Hepatocyte (in vitro differentiated cells): ENCODE results near the gene DIS3L2. TPM values are rescaled to one million over a fixed set of nuclear protein-coding genes. Genes with fewer than 3 reads are reported as not detected.
"Not testable (repeated sequence)": the region's sequence is repeated elsewhere in the genome, so short reads cannot be mapped to it uniquely, and the experiment has no call there.

Experiments used
- DNase-seq: peaks from one replicate; pipeline ENCODE4 v3.0.0-alpha.2; 2016; ENCODE audit warnings: low spot score
- H2AFZ ChIP-seq: fragments of 200-600 bp; sonication (generic); 2 replicates; pipeline ENCODE4 v1.6.0; 2016; ENCODE audit warnings: antibody characterized with exemption, mild to moderate bottlenecking
- H3K27ac ChIP-seq: fragments of 200-600 bp; sonication (generic); 2 replicates; pipeline ENCODE4 v1.5.1; 2016; ENCODE audit warnings: mild to moderate bottlenecking
- H3K27me3 ChIP-seq: fragments of 200-600 bp; sonication (generic); 2 replicates; pipeline ENCODE4 v1.6.1; 2016
- H3K36me3 ChIP-seq: fragments of 200-600 bp; sonication (generic); replicated peaks from 2 replicates; pipeline ENCODE4 v1.5.1; 2016; ENCODE audit warnings: low read depth; ENCODE audit not compliant: insufficient read depth
- H3K4me1 ChIP-seq: fragments of 200-600 bp; sonication (generic); 2 replicates; pipeline ENCODE4 v1.5.1; 2016; ENCODE audit warnings: mild to moderate bottlenecking, moderate library complexity; ENCODE audit not compliant: insufficient read depth
- H3K4me2 ChIP-seq: fragments of 200-600 bp; sonication (generic); 2 replicates; pipeline ENCODE4 v1.6.0; 2016
- H3K4me3 ChIP-seq: fragments of 200-600 bp; sonication (generic); 2 replicates; pipeline ENCODE4 v1.5.1; 2016; ENCODE audit warnings: mild to moderate bottlenecking
- H3K79me2 ChIP-seq: fragments of 200-600 bp; sonication (generic); 2 replicates; pipeline ENCODE4 v1.6.0; 2017; ENCODE audit warnings: mild to moderate bottlenecking
- H3K9me2 ChIP-seq: fragments of 200-600 bp; sonication (generic); replicated peaks from 2 replicates; pipeline ENCODE4 v1.6.0; 2017; ENCODE audit warnings: mild to moderate bottlenecking; ENCODE audit not compliant: insufficient read depth
- H3K9me3 ChIP-seq: fragments of 200-600 bp; sonication (generic); 2 replicates; pipeline ENCODE4 v1.5.1; 2016; ENCODE audit warnings: low read depth, mild to moderate bottlenecking
- H4K20me1 ChIP-seq: fragments of 200-600 bp; sonication (generic); 2 replicates; pipeline ENCODE4 v1.6.0; 2016; ENCODE audit warnings: mild to moderate bottlenecking; ENCODE audit not compliant: insufficient read depth, poor library complexity, severe bottlenecking
- EZH2 ChIP-seq: fragments of 200-600 bp; sonication (generic); IDR thresholded peaks from 2 replicates; pipeline ENCODE4 v1.6.1; 2016; ENCODE audit warnings: antibody characterized with exemption, mild to moderate bottlenecking, borderline replicate concordance
- EZH2phosphoT487 ChIP-seq: fragments of 200-600 bp; sonication (generic); IDR thresholded peaks from one replicate; pipeline ENCODE4 v1.6.1; 2018; ENCODE audit warnings: antibody characterized with exemption, mild to moderate bottlenecking, low read depth, moderate library complexity; ENCODE audit not compliant: unreplicated experiment, severe bottlenecking
- WGBS: methylation state at CpG from one replicate; pipeline ENCODE4 v1.1.6; 2016; ENCODE audit warnings: low lambda C conversion rate; ENCODE audit errors: missing lambda C conversion rate; 5-methylcytosine and 5-hydroxymethylcytosine counted together
- polyA plus RNA-seq: library from polyadenylated mRNA; unstranded; fragments of >200 nt; fragmentation: Nextera tagmentation; extraction: Ambion mirVana; gene quantifications from 2 replicates; pipeline ENCODE4 v1.2.1, GENCODE V29; 2016
- total RNA-seq: library from RNA; depleted of rRNA; stranded (reverse); fragments of >200 nt; gene quantifications from 2 replicates; pipeline ENCODE4 v1.2.3, GENCODE V29; 2014
- TF ChIP-seq, protein P1 (sequence below): fragments of 200-600 bp; sonication (generic); IDR thresholded peaks from 2 replicates; pipeline ENCODE4 v1.5.1; 2016; ENCODE audit warnings: antibody characterized with exemption, mild to moderate bottlenecking; ENCODE audit not compliant: poor library complexity

DIS3L2 gene
- total and polyA plus RNA-seq, 2 experiments from 2014 or later: 19.5 to 20.0 TPM

DNA sequence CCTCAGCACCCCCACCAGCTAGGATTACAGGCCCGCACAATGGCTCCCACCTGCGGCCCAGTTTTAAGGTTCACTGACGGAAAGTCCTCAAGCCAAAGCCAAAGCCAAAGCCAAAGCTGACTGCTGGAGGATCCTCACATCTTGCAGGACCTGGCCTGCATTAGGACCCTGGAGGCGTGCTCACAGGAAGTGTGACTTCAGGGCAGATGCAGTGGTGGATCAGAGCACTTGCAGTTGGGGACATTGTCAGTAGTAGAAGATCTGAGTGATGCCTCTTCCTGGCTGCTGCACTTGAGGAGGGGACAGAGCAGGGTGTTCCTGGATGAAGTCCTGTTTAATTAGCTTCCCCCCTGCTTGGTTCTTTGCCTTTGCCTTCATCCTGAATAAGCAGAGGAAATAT is 348.1 kb downstream of the DIS3L2 start:
- Histone ChIP-seq H3K36me3 (no peaks in the 10 kb centered on the region), H3K4me2 (no peak overlapping the region), H3K9me3 (peaks cover 5% of the 10 kb centered on the region), H3K4me3 (no peak overlapping the region), H3K4me1 (no peaks in the 10 kb centered on the region), H4K20me1 (no peaks in the 10 kb centered on the region), H2AFZ (no peak overlapping the region), H3K27ac (no peak overlapping the region), H3K27me3 (no peaks in the 10 kb centered on the region), H3K9me2 (no peaks in the 10 kb centered on the region), H3K79me2 (no peaks in the 10 kb centered on the region)
- TF ChIP-seq, protein P1, sequence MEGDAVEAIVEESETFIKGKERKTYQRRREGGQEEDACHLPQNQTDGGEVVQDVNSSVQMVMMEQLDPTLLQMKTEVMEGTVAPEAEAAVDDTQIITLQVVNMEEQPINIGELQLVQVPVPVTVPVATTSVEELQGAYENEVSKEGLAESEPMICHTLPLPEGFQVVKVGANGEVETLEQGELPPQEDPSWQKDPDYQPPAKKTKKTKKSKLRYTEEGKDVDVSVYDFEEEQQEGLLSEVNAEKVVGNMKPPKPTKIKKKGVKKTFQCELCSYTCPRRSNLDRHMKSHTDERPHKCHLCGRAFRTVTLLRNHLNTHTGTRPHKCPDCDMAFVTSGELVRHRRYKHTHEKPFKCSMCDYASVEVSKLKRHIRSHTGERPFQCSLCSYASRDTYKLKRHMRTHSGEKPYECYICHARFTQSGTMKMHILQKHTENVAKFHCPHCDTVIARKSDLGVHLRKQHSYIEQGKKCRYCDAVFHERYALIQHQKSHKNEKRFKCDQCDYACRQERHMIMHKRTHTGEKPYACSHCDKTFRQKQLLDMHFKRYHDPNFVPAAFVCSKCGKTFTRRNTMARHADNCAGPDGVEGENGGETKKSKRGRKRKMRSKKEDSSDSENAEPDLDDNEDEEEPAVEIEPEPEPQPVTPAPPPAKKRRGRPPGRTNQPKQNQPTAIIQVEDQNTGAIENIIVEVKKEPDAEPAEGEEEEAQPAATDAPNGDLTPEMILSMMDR: no peak
- TF ChIP-seq EZH2phosphoT487 (no peak), EZH2 (no peak)
- WGBS: 84% methylated on average over 4 of the region's 4 CpGs
- DNase-seq: no peak

DNA sequence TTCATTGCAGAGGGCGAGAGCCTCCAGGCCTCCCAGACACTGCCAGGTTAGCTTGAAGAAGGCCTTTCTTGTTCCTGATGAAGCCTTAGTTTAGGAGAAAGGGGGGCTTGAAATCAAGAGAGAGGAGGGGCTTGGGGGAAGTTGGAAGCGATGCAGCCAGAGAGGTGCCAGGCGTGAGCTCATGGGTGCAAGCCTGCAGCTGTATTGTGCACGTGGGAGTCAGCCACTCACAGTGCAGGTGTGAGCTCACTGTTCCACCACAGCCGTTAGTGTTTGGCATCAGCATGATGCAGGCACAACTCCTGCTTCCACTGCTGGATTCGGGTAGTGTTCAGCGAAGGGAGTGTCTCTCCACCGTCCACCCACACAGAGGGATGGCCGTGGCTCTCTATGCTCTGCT is 348.6 kb downstream of the DIS3L2 start:
- Histone ChIP-seq H3K4me1 (no peaks in the 10 kb centered on the region), H3K9me3 (peaks cover 5% of the 10 kb centered on the region), H3K4me3 (no peak overlapping the region), H3K36me3 (no peaks in the 10 kb centered on the region), H3K79me2 (no peaks in the 10 kb centered on the region), H4K20me1 (no peaks in the 10 kb centered on the region), H3K9me2 (no peaks in the 10 kb centered on the region), H2AFZ (no peak overlapping the region), H3K4me2 (no peak overlapping the region), H3K27ac (no peak overlapping the region), H3K27me3 (no peaks in the 10 kb centered on the region)
- TF ChIP-seq EZH2 (no peak), EZH2phosphoT487 (no peak)
- TF ChIP-seq, protein P1: no peak
- DNase-seq: no peak
- WGBS: 94% methylated on average over 9 of the region's 9 CpGs

DNA sequence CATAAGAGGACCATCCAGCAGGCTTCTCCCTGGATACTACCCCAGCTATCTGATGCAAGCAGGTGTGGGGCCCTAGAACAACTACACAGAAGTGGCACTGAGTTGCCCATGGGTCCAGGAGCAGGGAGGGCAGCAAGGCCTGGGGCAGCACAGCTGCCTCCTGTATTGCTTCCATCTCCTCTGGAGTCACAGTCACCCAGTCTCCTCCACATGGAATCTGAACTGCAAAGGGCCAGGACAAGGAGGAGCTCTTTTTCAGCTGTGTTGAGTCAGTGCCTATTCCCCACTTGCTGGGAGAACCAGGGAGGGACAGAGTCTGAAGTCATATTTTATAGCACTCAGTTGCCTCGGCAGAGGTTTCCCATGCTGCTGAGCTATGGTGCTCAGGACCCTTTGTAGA is 349.2 kb downstream of the DIS3L2 start:
- WGBS: 76% methylated on average over 1 of the region's 1 CpG
- H3K27me3 ChIP-seq: no peaks in the 10 kb centered on the region

DNA sequence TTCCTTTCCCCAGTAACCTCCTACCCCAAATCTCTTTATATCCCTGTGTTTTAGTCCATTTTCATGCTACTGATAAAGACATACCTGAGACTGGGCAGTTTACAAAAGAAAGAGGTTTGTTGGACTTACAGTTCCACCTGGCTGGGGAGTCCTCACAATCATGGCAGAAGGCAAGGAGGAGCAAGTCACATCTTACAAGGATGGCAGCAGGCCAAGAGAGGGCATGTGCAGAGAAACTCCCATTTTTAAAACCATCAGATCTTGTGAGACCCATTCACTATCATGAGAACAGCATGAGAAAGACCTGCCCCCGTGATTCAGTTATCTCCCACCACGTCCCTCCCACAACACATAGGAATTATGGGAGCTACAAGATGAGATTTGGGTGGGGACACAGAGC is 352.1 kb downstream of the DIS3L2 start:
- not testable (repeated sequence) for H3K27ac ChIP-seq, H3K27me3 ChIP-seq, DNase-seq, H3K36me3 ChIP-seq, H3K9me3 ChIP-seq, H3K9me2 ChIP-seq, H3K4me2 ChIP-seq, H4K20me1 ChIP-seq, H3K79me2 ChIP-seq, H2AFZ ChIP-seq, H3K4me1 ChIP-seq, H3K4me3 ChIP-seq
- 97% methylated on average over 2 of the region's 2 CpGs for WGBS

More for the DNA sequence above, 349.2 kb downstream of the DIS3L2 start:
- no peak for DNase-seq
- Histone ChIP-seq H3K9me3 (peaks cover 5% of the 10 kb centered on the region), H3K4me2 (no peak overlapping the region), H3K4me3 (no peak overlapping the region), H3K27ac (no peak overlapping the region), H3K36me3 (no peaks in the 10 kb centered on the region), H3K9me2 (no peaks in the 10 kb centered on the region), H3K79me2 (no peaks in the 10 kb centered on the region), H3K4me1 (no peaks in the 10 kb centered on the region), H4K20me1 (no peaks in the 10 kb centered on the region), H2AFZ (no peak overlapping the region)
- TF ChIP-seq EZH2 (no peak), EZH2phosphoT487 (no peak)
- TF ChIP-seq, protein P1: no peak
